UCSD-AML1 (cell line): ENCODE measurements around the gene MAPK6.
"Not testable (repeated sequence)": the region's sequence is repeated elsewhere in the genome, so short reads cannot be mapped to it uniquely, and the experiment has no call there.

Source experiments
- DNase-seq: peaks from one replicate; lab custom pipeline; 2025; ENCODE audit not compliant: unreplicated experiment; lab: John Stamatoyannopoulos, UW

Gene MAPK6

DNA sequence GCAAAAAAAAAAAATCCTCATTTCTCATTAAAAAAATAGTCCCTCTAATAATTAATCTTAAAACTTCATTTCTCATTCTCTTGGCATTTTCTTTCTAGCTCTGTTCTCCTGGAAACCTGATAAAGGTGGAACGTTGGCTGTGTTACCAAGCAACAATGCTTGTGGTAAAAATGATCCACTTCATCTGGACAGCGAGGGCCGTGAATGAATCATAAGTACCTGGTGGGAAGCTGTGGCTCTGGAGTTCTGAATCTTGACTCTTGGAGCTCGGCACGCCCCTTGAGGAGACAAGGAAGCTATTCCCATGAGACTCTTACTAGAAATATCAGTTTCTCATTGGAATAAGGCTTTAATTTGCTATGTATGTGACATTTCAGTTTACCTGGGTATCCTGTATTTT is 61.0 kb downstream of the MAPK6 start:
- no peak for DNase-seq

DNA sequence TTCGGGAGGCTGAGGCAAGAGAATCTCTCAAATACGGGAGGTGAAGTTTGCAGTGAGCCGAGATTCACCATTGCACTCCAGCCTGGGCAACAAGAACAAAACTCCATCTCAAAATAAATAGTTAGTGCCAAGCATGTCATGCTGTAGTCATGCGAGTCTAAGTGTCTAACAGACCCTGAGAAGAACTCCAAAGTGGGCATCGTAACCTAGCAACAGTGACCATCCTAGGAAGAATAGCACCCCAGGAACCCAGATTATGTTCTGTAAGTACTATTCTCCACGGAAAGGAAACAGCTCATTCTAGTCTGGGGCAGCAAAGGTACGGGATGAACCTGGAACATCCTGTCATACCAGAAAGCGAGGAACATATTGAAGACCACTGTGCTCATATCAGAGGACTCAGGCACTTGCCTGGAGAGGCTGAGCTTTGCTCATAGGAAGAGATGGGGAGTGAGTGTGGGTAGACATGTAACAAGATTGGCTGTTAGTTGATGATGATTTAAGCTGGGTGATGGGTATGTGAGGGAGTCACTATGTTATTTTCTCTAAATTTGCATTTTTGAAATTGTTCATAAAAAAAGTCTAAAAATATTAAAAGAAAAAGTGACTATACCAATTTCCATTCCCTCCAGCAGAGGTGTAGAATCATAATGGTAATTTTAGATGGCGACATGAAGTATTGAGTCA is 61.8 kb downstream of the MAPK6 start:
- no peak for DNase-seq

- DNase-seq: peak; percentile 49
These were observed 63.4 kb downstream of the MAPK6 start for GRCh38 chr15:52082197-52083036.

DNA sequence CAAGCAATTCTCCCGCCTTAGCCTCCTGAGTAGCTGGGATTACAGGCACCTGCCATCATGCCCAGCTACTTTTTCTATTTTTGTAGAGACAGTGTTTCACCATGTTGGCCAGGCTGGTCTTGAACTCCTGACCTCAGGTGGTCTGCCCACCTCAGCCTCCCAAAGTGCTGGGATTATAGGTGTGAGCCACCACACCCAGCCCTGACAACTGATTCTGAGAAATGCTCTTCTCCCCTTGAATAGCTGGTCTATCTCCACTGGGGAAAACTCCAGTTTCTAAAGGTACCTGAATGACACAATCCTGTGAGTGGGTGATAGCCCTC is 64.0 kb downstream of the MAPK6 start:
- DNase-seq: not testable (repeated sequence)

GRCh38 chr15:52083603-52084002 is 64.6 kb downstream of the MAPK6 start:
- DNase-seq: no peak

DNA sequence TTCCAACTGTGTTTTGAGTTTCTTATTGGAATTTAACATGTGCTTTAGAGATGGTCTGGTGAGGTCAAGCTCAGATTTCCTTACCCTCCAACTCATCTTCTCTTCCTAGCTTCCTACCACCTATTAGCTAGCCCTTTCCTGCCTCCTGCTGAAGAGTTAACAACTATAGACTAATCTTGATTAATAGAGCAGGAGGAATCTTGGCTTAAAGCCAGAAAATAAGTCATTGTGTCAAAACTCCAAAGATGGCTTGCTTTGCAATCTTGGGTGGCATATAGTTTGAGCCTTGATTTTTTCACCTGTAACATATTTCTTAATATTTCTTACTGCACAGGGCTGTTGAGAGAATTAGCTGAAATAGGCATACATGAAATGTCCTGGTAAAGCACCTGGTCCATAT is 66.3 kb downstream of the MAPK6 start:
- no peak for DNase-seq

GRCh38 chr15:52086011-52086786 is 67.2 kb downstream of the MAPK6 start:
- no peak for DNase-seq

- no peak for DNase-seq
These were observed 71.2 kb downstream of the MAPK6 start for GRCh38 chr15:52090193-52090592.

- no peak for DNase-seq
These were observed 74.1 kb downstream of the MAPK6 start for GRCh38 chr15:52093167-52093538.

GRCh38 chr15:52093539-52094510 is 74.8 kb downstream of the MAPK6 start:
- peak; percentile 21 for DNase-seq

GRCh38 chr15:52094811-52095584 is 76.0 kb downstream of the MAPK6 start:
- DNase-seq: no peak

DNA sequence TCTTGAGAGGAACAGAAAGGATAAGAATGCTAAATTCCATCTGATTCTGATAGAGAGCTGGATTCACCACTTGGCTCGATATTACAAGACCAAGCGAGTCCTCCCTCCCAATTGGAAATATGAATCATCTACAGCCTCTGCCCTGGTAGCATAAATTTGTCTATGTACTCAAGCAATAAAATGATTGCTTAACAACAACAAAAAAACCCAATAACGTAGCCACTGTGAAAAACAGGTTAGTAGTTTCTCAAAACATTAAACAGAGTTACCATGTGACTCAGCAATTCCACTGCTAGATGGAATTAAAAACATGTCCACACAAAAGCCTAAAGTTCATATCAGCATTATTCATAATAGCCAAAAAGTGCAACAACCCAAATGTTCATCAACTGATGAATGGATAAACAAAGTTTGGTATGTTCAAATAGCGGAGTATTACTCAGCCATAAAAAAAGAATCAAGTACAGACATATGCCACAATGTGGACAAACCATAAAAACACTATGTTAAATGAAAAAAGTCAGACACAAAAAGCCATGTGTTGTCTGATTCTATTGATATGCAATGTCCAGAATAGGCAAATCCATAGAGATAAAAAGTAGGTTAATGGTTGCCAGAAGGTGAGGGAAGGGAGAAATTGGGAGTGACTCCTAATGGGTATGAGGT is 76.7 kb downstream of the MAPK6 start:
- no peak for DNase-seq

GRCh38 chr15:52096536-52096935 is 77.5 kb downstream of the MAPK6 start:
- not testable (repeated sequence) for DNase-seq

DNA sequence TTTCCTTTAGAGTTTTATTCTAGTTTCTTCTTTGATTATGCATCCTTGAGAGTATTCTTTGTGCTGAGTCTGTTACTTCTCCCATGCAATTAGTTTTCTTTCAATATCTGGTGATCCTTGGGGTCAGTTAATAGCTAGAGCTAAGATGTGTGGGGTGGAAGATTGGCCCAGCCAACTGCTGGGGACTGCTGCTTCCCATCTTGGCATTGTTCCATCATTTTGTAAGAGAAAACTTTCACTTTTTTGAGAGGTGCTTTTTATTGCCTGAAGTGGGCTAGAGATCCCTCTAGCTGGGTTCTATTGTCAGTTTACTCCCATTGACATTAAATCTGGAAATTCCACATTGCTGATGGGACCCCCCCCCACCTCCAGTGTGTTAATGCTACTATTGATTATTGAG is 78.2 kb downstream of the MAPK6 start:
- DNase-seq: no peak

GRCh38 chr15:52098323-52098722 is 79.3 kb downstream of the MAPK6 start:
- no peak for DNase-seq

DNA sequence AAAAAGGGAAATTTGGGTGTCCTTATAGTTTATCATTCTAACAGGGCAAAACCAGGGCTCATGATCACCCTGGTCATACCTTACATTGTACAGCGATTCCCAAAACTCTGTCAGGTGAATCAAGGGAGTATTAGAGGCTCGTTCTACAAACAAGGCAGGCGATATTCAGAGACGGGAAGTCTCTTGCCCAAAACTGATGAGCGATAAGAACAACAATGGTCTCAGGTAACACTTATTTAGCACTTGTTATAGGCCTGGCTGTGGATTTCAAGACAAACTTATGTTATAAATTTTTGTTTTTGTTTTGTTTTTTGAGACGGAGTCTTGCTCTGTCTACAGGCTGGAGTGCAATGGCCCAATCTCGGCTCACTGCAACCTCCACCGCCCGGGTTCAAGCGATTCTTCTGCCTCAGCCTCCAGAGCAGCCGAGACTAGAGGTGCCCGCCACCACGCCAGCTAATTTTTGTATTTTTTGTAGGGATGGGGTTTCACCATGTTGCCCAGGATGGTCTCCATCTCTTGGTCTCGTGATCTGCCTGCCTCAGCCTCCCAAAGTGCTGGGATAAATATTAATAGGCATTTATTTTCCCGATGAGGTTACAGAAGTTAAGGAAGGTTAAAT is 80.7 kb downstream of the MAPK6 start:
- DNase-seq: no peak

GRCh38 chr15:52100807-52101442 is 81.9 kb downstream of the MAPK6 start:
- peak; percentile 32 for DNase-seq

DNA sequence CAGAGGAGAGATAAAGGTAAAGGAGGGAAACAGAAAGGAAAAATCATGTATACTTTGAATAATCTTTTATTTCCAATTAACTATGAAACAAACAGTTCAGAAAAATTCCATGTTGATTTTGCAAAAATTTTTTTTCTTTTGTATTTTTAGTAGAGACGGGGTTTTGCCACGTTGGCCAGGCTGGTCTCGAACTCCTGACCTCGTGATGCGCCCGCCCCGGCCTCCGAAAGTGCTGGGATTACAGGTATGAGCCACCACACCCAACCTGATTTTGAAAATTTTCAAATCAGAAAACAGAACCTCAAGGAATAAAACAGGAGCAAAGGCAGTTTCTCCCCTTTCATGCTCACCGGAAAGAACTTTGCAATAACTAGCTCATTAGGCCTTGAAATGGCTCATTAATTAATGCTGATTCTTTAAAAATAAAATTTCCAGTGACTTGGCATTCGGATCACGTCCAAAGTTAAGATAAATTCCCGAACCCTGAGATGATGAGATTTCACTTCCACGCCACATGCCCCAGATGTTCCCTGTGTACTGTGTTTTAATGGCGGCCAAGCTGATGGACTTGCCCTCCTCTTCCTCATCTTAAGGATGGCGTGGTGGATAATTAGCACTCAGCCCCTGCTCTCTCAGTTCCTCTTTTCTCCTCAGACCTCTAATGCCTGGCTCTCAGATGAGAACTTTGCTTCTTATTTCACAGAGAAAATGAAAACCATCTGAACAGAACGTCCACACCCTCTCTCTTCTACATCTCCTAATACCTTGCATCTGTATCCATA is 82.7 kb downstream of the MAPK6 start:
- no peak for DNase-seq
